GM20431 (cell line): Measurements from ENCODE around the gene SPINK4.

Experiments used
- in situ Hi-C: fragments of 300-500 bp; cut with MseI, MboI; formaldehyde crosslinking; loops from one replicate; pipeline ENCODE4 v1.15.0; 2020; ENCODE audit warnings: low sequenced_read_pairs; ENCODE audit not compliant: unreplicated experiment

The SPINK4 gene

DNA sequence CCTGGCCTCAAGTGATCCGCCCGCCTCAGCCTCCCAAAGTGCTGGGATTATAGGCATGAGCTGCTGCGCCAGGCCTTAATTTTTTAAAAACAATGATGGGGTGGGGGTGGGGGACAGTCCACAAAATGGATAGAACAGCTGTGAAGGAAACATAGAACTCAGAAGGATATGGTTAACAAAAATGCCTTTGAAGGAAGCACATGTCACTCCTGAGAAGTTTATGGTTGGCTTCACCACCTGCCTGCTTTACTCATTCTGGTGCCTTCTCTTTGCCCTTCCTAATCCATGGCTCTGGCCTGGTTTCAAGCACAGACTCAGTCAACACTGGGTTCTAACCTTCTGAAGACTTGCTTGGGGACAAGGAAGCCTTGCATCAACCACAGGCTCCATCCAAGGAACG is 14.2 kb downstream of the SPINK4 start:
- in situ Hi-C loops, result no loop called here

DNA sequence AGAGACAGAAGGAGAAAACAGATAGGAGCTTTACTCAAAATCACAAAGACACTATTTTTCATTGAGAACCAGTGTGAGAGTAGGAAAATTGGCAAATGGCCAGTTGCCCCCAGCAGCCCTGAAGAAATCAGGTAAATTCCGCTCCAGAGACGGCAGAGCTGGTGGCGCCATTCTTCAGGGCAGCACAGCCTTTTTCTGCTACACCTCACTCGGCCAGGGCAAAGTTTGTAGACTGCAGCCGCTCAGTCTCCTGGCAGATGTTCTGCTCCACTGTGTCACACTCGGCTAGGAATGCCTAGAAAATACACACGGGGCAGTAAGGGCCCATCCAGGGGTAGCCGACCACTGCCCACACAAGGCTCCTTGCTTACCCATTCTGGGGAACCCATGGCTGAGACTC is 15.0 kb downstream of the SPINK4 start:
- in situ Hi-C loops, result no loop called here

- in situ Hi-C loops, result no loop called here
Observed at GRCh38 chr9:33255471-33255870, 15.5 kb downstream of the SPINK4 start.

DNA sequence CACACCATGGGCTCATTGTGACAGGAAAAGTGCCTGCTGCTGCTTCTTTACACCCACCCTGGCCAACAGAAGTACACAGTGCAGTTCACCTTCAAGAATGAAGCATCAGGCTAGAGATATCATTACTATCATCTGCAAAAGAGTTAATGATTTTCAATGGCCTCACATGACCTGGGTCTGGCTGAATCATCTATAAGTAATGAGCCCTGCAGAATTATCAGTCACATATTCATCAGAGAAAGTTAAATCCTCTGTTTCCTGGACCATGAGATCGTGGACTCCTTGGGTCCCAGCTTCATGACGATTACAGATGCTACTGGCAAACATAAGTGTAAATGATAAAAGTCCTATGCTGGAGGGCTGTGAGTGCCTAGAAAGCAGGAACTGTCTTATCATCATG is 16.3 kb downstream of the SPINK4 start:
- in situ Hi-C loops, result no loop called here

GRCh38 chr9:33257276-33257675 is 17.3 kb downstream of the SPINK4 start:
- in situ Hi-C loops, result no loop called here

DNA sequence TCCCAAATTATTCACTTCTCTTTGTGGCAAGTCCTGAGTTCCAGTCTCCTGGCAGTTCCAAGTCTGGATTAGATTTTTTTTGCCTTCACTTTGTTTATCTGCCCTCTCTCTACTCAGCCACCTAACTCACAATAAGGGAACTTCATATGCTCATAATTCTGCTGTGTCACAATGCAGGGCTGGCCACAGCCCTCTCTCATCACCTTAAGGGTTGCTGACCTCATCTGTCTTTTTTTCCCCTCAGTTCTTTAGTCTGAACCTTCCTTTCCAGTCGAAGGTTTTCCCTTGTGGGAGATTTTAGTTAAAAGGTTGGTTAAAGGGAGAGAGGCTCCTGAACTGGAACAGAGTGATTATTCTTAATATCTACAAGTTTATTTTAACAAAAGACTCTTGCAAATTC is 20.4 kb downstream of the SPINK4 start:
- in situ Hi-C loops, result no loop called here

- in situ Hi-C loops, result no loop called here
Observed at GRCh38 chr9:33263131-33264002, 23.4 kb downstream of the SPINK4 start.

DNA sequence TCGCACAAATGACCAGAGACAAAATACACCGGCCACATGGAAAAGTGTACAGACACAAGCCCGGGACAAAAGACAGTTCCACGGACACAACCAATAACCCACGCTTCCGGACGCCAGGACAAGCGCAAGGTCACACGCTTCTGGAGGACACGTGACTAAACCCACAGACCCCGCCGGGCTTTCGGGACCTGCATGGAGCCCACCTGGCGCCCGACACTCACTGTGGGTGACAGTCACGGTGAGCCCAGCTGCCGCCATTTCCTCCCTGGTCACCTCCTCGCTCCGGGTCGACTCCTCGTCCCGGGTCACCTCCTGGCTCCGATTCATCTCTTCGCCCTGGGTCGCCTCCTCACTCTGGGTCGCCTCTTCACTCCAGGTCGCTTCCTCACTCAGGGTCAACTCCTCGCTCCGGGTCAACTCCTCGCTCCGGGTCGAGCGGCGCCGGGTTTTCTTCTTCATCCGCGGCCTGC is 24.1 kb downstream of the SPINK4 start:
- in situ Hi-C loops, result no loop called here

DNA sequence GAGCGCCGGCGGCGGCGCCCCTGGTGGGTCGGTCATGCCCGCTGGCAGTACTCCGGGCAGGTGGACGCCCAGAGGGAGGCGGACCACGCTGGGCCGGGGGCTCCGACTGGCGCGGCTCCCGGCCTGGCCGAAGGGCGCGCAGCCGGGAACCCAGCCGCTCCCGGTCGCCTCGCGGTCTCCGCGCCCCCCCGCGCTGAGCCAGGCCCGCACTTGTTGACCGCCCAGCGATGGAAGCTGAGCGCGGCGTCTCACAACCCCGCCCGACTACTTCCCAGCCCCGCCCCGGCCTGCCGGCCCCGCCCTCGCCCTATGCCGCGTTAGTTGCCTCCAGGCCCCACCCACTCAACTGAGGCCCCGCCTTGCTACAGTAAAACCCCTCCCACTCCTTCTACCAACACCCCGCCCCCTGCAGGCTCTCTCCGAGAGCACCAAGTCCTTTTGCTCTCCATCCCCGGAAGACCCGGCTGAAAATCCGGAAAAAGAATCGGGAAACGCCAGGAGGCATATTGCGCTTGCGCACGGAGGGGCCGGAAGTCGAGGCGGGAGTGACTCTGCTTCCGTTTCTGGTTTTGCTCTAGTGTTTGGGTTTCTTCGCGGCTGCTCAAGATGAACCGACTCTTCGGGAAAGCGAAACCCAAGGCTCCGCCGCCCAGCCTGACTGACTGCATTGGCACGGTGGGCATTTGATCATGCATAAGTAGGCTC is 24.7 kb downstream of the SPINK4 start, which contains the start of the genes BAG1 and CHMP5:
TSS of gene BAG1 (minus strand) at position 236 of the 705 bp plus-strand sequence.
TSS of gene CHMP5 (plus strand) at position 577 of the 705 bp plus-strand sequence. CDS start at position 607, 30 bp downstream.
- in situ Hi-C loops, result no loop called here

- in situ Hi-C loops, result no loop called here
Observed at GRCh38 chr9:33265211-33265865, 25.4 kb downstream of the SPINK4 start.

DNA sequence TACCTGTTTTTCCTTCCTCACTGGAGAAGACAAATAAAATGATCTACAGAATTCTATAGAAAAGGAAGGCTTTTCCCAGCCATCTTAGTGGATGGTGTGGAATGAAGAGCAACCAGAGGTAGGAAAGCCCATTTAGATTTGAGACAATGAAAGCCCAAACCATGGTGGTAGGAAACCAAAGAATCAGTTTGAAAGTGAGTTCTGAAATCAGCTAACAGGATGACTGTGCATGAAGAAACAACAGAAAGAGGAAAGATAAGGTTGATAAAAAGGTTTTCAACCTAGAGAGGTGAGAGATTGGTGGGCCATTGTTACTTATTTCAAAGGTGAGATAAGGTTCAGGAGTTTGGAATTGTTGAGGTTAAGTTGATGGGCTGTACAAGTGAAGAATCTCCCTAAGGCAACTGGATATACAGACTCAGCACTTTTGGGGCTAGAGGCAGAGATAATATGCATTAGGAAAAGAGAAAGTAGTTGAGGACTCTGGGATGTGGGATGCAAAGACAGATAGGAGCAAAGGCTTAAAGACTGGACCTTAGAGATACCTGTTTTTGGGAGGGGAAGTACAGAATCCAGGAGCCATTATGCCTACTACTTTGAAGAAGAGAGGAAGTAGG is 27.3 kb downstream of the SPINK4 start:
- in situ Hi-C loops, result no loop called here

DNA sequence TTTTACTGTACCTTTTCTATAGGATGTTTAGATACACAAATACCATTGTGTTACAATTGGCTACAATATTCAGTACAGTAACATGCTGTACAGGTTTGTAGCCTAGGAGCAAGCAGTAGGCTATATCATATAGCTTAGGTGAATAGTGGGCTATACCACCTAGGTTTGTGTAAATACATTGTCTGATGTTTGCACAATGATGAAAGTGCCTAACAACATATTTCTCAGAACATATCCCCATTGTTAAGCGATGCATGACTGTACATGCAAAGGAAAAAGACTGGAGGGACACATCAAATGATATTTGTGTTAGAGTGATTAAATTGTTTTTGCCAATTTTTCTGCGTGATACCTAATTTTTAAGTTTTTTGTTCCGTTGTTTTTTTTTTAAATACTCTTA is 30.2 kb downstream of the SPINK4 start:
- in situ Hi-C loops, result no loop called here

- in situ Hi-C loops, result no loop called here
Observed at GRCh38 chr9:33272061-33272460, 32.1 kb downstream of the SPINK4 start.

DNA sequence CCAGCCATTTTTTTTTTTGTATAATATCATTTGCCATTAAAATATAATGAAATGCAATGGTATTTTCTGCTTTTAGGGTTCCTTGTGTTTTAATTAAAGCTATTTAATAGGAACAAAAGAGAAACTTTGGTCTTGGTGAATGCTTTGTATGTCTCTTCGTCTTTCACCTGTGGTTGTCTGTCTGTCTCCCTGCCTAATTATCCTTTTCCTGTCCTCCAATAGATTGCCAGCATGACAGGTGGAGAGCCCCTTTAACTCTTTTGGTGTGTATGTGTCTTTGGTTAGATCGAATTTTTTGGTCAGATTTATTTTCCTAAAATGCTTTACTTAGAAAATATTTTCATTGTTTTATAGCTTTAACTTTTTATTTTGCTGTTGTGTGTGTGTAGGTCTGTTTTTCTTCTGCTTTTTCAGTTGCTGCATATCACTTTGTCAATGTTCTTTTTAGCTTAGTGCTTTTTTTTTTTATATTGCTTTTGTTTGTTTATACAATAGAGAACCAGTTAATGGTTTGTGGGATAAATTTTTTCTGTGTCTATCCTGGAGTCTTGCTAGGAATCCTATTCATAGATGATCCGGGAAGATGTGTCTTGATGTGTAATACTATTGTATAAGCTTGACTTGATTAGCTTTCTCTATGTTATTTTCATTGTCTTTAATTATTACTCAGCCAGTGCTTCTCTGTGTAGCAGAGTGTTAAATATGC is 33.5 kb downstream of the SPINK4 start:
- in situ Hi-C loops, result no loop called here

GRCh38 chr9:33273972-33274328 is 34.0 kb downstream of the SPINK4 start:
- in situ Hi-C loops, result no loop called here

- in situ Hi-C loops, result no loop called here
Observed at GRCh38 chr9:33277484-33277883, 37.5 kb downstream of the SPINK4 start.

DNA sequence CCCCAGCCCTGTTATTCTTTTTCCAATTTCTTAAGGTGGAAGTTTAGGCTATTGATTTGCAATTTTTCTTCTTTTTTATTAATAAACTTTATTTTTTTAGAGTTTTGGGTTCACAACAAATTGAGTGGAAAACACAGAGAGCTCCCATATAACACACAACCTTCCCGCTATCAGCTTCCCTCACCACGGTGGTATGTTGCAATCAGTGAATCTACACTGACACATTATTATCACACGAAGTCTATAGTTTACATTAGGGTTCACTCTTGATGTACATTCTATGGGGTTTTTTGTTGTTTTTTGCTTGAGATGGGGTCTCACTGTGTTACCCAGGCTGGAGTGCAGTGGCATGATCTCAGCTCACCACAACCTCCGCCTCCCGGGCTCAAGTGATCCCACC is 45.5 kb downstream of the SPINK4 start:
- in situ Hi-C loops, result no loop called here

GRCh38 chr9:33287087-33287490 is 47.1 kb downstream of the SPINK4 start:
- in situ Hi-C loops, result no loop called here

- in situ Hi-C loops, result no loop called here
Observed at GRCh38 chr9:33288235-33288634, 48.3 kb downstream of the SPINK4 start.
